Suprapubic skin (tissue), 4 donors: ENCODE measurements around the gene FEZ2. TPM values are rescaled to one million over a fixed set of nuclear protein-coding genes. Genes with fewer than 3 reads are reported as not detected.

ENCODE experiments used
- DNase-seq, 2 donors: peaks; one replicate each; pipeline ENCODE4 v3.0.0-alpha.2; 2019; ENCODE audit warnings: low spot score in 2 of 2
- H3K27ac ChIP-seq: fragments of 200-600 bp; sonication (generic); one replicate; pipeline ENCODE4 v1.5.1; 2019
- H3K27me3 ChIP-seq: fragments of 200-600 bp; sonication (generic); one replicate; pipeline ENCODE4 v1.5.1; 2019
- H3K36me3 ChIP-seq: fragments of 200-600 bp; sonication (generic); one replicate; pipeline ENCODE4 v1.5.1; 2019
- H3K4me1 ChIP-seq: fragments of 200-600 bp; sonication (generic); one replicate; pipeline ENCODE4 v1.5.1; 2019
- H3K4me3 ChIP-seq: fragments of 200-600 bp; sonication (generic); one replicate; pipeline ENCODE4 v1.5.1; 2019; ENCODE audit warnings: mild to moderate bottlenecking
- H3K9me3 ChIP-seq: fragments of 200-600 bp; sonication (generic); one replicate; pipeline ENCODE4 v1.5.1; 2019
- EP300 ChIP-seq: sonication (generic); formaldehyde crosslinking; IDR thresholded peaks from one replicate; pipeline ENCODE4 v1.6.1; 2017; ENCODE audit warnings: antibody characterized with exemption
- POLR2A ChIP-seq, 2 donors: fragments of 450-650 bp; IDR thresholded peaks; one replicate each; pipeline ENCODE4 v1.6.1; 2017; ENCODE audit warnings: antibody characterized with exemption in 2 of 2, mild to moderate bottlenecking in 2 of 2, moderate library complexity in 2 of 2
- POLR2AphosphoS5 ChIP-seq, 3 donors: sonication (generic); formaldehyde crosslinking; IDR thresholded peaks; one replicate each; pipeline ENCODE4 v1.6.1; 2017; ENCODE audit warnings: antibody characterized with exemption in 3 of 3
- WGBS: methylation state at CpG from one replicate; pipeline ENCODE4 v1.1.5; 2018; 5-methylcytosine and 5-hydroxymethylcytosine counted together
- total RNA-seq, 4 donors: library from RNA; depleted of rRNA; stranded (reverse); fragments of >200 nt; gene quantifications; one replicate each; pipeline ENCODE4 v1.1.0, GENCODE V29; 2016
- TF ChIP-seq, protein P1 (sequence below), 2 donors: fragments of 200-600 bp in 1 of 2; fragments of 450-650 bp in 1 of 2; sonication (generic) in 1 of 2; IDR thresholded peaks; one replicate each; pipeline ENCODE4 v1.5.1; 2016 to 2019; ENCODE audit warnings: antibody characterized with exemption in 2 of 2, mild to moderate bottlenecking in 1 of 2, moderate library complexity in 1 of 2

The FEZ2 gene
- total RNA-seq, 4 donors from 2014 or later = 15.2 to 25.1 (median 17.7) TPM

DNA sequence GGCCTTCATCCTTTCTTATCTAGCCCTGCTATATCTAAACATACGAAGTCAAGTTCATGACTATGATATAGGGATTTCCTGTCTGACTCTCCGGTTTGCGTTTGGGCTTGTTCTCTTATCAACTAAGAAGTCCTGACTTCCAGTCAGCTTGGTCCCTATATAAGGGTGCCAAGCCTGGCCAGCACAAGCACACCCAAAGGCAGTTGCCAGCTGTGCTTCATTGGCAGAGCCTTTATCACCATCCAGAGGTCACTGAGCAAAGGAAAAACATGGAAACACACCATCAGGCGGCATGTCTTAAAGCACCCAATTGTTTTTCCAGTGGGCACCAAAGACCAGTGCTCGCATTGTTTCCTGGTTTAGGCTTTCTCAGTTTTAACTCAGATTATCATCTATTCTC, 72.7 kb downstream of the FEZ2 start:
- Histone ChIP-seq H3K4me3 (no peak overlapping the region), H3K27me3 (no peaks in the 10 kb centered on the region), H3K9me3 (no peaks in the 10 kb centered on the region), H3K36me3 (peaks cover 40% of the 10 kb centered on the region), H3K27ac (no peak overlapping the region), H3K4me1 (no peaks in the 10 kb centered on the region)
- no peak for DNase-seq
- WGBS = 90% methylated on average over 5 of the region's 5 CpGs
- no peak for TF ChIP-seq EP300
- TF ChIP-seq POLR2A (IDR thresholded peaks at IDR 0.05) = no peak
- TF ChIP-seq, protein P1, sequence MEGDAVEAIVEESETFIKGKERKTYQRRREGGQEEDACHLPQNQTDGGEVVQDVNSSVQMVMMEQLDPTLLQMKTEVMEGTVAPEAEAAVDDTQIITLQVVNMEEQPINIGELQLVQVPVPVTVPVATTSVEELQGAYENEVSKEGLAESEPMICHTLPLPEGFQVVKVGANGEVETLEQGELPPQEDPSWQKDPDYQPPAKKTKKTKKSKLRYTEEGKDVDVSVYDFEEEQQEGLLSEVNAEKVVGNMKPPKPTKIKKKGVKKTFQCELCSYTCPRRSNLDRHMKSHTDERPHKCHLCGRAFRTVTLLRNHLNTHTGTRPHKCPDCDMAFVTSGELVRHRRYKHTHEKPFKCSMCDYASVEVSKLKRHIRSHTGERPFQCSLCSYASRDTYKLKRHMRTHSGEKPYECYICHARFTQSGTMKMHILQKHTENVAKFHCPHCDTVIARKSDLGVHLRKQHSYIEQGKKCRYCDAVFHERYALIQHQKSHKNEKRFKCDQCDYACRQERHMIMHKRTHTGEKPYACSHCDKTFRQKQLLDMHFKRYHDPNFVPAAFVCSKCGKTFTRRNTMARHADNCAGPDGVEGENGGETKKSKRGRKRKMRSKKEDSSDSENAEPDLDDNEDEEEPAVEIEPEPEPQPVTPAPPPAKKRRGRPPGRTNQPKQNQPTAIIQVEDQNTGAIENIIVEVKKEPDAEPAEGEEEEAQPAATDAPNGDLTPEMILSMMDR (IDR thresholded peaks at IDR 0.05) = no peak
- no peak for TF ChIP-seq POLR2AphosphoS5 (IDR thresholded peaks at IDR 0.05)

DNA sequence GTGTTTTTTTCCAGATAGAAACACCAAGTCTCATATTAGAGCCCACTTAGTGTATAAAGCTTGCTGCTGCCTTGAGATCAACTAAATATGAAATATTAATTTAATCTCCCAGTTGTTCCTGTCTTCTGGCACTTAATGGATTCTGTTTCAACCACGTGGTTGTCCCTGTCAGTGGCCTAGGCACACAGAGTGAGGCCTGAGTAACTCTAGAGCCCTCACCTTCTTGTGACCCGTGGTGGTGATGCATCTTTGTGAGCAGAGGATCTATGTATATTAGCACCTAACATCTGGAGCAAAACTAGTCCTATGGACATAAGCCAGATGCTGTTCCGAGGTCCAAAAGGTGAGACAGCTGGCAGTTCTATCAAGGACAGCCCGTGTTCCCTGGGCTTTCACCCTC, 74.8 kb downstream of the FEZ2 start:
- Histone ChIP-seq H3K9me3 (no peaks in the 10 kb centered on the region), H3K27me3 (no peaks in the 10 kb centered on the region), H3K27ac (no peak overlapping the region), H3K4me3 (no peak overlapping the region), H3K4me1 (no peaks in the 10 kb centered on the region), H3K36me3 (peaks cover 59% of the 10 kb centered on the region)
- TF ChIP-seq, protein P1 (IDR thresholded peaks at IDR 0.05) = no peak
- no peak for TF ChIP-seq EP300
- no peak for TF ChIP-seq POLR2A (IDR thresholded peaks at IDR 0.05)
- 85% methylated on average over 4 of the region's 4 CpGs for WGBS
- DNase-seq = no peak

DNA sequence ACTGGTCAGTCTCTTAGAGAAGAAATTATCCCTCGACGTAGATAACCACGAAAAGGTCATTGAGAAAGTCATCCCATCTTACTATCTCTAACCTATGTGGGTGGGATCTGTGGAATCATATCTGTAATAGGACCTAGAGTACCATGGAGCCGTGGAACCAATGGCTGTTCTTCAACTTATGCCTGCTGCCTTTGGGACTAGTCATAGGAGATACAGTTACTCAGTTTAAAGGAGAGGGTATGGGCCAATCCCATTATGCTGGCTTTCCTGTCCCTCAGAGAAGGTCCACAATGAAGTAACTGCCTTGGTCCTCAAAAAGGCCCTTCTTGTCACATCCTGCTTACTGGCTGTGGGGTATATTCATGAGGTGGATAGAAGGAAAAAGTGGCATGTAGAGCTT, 77.5 kb downstream of the FEZ2 start:
- TF ChIP-seq EP300 = no peak
- no peak for TF ChIP-seq POLR2A (IDR thresholded peaks at IDR 0.05)
- no peak for TF ChIP-seq POLR2AphosphoS5 (IDR thresholded peaks at IDR 0.05)
- TF ChIP-seq, protein P1 (IDR thresholded peaks at IDR 0.05) = no peak
- H3K9me3 ChIP-seq = no peaks in the 10 kb centered on the region
- 98% methylated on average over 4 of the region's 4 CpGs for WGBS

DNA sequence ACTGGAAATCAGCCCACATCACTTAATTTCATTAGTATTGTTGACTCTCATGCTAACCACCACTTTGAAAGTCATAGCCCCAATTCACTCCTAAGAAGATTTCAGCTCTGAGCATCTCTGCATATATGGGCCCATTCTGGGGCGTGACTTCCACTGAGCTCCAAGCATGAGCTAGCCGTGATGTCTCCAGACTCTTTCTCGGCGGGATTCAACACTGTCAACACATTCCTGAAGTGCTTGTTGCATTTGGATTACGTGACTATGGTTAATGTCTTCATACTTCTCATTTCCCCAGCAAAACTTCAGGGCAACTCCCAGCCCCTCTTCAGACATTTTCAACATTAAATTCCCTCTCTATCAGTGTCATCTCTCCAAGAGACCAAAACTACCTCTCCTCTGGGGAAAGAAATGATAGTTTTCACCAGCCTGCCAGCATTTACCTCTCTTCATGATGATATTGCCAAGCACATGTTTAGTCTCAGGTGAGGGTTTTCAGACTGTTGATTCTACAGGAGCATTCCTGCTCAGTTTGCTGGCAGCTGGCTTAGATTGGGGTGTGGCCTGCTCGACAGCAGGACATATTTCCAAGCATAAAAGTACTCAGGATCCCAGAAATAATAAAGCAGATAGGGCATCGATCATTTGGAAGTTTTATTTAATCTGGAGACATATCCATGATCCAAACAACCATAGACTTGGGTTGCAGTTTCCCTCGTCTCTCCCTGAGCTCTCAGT, 81.7 kb downstream of the FEZ2 start:
- H3K9me3 ChIP-seq = no peaks in the 10 kb centered on the region
- H3K36me3 ChIP-seq = peaks cover 89% of the 10 kb centered on the region
- H3K27me3 ChIP-seq = no peaks in the 10 kb centered on the region
- H3K4me1 ChIP-seq = no peaks in the 10 kb centered on the region
- H3K4me3 ChIP-seq = no peak overlapping the region
- no peak for DNase-seq
- TF ChIP-seq POLR2A (IDR thresholded peaks at IDR 0.05) (no peak), EP300 (no peak), POLR2AphosphoS5 (IDR thresholded peaks at IDR 0.05) (no peak)
- TF ChIP-seq, protein P1 (IDR thresholded peaks at IDR 0.05) = no peak
- WGBS = 75% methylated on average over 8 of the region's 8 CpGs
- no peak overlapping the region for H3K27ac ChIP-seq

More for the DNA sequence above, 77.5 kb downstream of the FEZ2 start:
- no peak overlapping the region for H3K27ac ChIP-seq
- no peaks in the 10 kb centered on the region for H3K4me1 ChIP-seq
- no peak for DNase-seq
- H3K36me3 ChIP-seq = peaks cover 82% of the 10 kb centered on the region
- no peaks in the 10 kb centered on the region for H3K27me3 ChIP-seq
- no peak overlapping the region for H3K4me3 ChIP-seq

DNA sequence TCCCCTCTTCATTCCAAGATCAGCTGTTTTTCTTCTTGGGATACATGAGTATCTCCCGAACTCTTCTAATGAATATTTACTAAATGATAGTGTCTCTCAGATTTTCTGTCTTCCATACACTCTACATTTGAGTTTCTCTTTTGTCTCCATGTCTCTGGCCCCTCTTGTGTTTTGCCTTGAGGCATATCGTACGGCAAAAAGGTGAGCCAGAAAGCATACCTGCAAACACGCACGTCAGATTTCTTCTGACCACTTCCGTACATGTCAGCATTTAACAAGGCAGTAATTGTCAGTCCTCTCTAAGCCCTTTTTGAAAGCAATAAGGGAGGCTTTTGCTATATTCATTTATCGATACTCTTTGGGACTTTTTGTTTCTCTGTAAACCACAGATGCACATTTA, 82.4 kb downstream of the FEZ2 start:
- H3K27ac ChIP-seq = no peak overlapping the region
- no peaks in the 10 kb centered on the region for H3K9me3 ChIP-seq
- peaks cover 83% of the 10 kb centered on the region for H3K36me3 ChIP-seq
- TF ChIP-seq POLR2AphosphoS5 (IDR thresholded peaks at IDR 0.05) (no peak), EP300 (no peak), POLR2A (IDR thresholded peaks at IDR 0.05) (no peak)
- TF ChIP-seq, protein P1 (IDR thresholded peaks at IDR 0.05) = no peak
- H3K4me3 ChIP-seq = no peak overlapping the region
- no peaks in the 10 kb centered on the region for H3K27me3 ChIP-seq
- 94% methylated on average over 7 of the region's 7 CpGs for WGBS
- DNase-seq = no peak
- no peaks in the 10 kb centered on the region for H3K4me1 ChIP-seq
